Activated T-cell treated with anti-CD3 and anti-CD28 coated beads for 48 hours (primary cell): ENCODE data around the gene RBKS.
"Not testable (repeated sequence)": the region's sequence is repeated elsewhere in the genome, so short reads cannot be mapped to it uniquely, and the experiment has no call there.

ENCODE experiments used
- DNase-seq: peaks from one replicate; pipeline ENCODE4 v3.0.0-alpha.2; 2020; ENCODE audit warnings: low read depth

The RBKS gene

DNA sequence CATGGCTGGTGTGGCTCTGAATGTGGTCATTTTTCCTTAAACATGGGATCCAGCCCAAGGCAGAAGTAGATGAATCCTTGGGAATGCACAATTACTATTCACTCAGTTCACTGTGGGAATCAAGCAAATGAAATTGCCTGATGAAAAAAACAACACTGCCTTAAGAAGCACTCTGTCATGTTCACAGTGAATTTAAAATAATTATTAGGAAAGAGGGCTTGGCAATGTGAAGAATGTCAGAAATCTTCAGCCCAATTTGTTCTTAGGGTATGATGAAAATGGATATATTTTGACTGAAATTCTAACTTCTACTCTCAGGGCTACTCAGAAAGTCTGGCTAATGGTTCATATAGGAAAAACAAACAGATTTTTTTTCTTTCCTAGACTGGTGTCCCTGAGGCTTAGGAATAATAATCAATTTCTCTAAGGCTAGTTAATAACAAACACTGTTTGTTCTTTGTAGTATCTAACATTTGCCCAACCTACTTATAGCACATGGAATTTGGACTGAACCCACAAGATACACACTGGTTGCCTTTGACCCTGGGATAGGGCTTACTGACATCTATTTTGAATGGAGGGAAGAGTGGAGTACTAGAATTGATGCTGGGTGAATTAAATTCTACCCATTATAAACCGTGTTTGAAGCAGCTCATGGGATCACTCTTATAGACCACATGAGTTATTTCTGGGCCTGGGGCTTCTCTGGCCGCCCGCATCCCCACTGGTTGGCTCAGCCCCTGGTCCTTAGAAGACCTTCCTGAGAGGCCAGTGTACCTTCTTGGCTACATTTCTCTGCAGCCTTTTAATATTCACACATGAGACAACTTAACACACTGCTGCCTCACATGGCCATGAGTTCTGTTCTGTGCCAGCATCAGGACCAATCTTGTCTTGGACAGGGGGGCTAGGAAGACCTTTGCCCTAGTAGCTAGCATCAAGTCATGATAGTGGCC, 127.0 kb downstream of the RBKS start:
- DNase-seq: no peak

DNA sequence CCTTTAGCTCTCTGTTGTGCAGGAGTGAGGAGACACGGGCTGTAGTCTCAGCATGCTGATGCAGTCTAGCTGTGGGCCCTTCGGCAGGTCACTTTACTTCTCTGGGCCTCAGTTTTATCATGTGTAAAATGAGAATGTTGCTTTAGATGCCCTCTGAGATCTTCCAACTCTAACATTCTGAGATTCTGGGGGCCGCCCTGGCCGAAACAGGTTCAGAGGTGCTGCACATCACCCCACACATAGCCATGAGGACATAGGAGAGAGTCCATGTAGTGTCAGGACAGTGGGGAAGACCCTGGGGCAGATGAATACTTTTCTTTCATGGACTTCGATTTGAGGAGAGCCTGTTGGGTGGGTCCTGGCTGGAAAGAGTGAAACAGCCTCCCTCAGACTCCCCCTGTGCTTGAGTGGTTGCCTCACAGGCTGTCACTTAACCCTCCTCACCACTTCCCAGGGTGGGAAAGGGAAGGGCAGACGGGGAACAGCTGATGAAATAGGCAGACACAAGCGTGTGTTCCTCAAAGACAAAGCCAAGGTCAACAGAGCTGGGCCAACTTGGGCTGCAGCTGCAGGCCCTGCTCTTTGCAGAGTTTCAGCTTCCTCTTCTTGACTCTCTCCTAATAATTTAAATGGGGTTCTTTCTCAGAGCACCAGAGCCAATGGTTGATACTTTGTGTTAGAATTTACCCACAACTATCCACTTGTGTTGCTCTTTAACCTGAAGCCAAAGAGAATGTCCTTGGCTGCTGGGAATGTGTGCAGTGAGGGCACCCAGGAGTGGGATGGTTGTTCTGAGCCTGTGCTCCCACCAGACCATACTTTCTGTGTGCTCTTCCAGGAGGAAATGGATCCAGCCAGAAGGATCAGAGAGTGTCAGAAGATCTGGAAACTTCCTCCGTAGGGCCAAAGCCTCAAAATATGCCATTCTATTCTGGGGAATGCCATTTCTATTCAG, 133.4 kb downstream of the RBKS start:
- no peak for DNase-seq

DNA sequence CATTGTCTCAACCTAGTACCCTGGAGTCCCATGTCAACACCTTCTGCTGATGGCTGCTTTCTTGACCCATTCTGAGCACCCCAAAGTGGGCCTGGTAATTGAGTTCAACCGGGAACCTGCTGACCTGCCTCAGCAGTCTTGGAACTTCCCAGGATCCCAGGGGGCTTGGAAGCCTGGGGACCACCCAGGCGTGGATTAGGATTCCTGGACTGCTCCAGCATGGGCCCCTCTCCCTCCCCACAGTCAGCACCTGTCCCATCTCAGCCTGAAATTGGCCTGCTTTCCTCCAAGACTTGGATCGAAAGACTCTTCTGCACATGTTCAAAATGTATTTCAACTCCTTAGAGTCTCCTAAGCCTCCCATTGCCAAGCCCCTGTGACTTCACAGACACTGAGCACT, 134.1 kb downstream of the RBKS start:
- DNase-seq: no peak

DNA sequence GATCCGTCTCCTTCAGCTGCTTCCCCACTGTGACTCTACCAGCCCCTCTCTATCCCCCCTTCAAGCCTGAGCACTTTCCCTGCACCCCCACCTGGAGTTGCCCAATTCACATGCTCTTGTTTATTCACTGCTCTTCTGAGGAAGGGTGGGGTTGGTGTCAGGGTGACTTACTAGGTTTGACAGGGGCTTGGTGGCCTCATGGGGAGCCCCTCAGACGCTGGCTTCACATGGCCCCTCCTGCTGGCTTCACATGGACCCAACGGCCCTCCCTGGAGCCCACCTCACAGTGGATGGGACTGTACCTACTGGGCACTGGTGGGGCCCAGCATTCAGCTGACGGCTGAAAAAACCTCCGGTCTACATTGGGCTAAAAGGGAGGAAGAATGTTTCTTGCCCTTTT, 135.4 kb downstream of the RBKS start:
- no peak for DNase-seq

DNA sequence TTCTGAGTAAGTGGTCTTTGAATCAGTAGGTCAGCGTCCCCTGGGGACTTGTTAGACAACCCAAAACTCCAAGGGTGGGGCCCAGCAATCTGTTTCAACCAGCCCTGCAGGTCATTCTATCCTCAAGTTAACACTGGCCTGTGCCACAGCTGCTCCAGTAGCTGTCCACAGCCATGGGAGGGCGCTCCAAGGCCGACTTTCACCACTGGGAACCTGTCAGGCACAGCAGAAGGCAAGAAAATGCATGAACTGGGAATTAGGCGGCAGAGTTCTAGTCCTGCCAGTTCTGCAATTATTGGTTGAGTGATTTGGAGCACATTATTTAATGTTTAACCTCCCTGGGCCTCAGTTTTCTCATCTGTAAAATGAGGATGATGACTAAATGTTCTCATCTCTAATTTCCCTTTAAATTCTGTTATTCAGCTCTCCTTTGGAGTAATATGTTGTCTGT, 136.0 kb downstream of the RBKS start:
- peak; percentile 74 for DNase-seq

DNA sequence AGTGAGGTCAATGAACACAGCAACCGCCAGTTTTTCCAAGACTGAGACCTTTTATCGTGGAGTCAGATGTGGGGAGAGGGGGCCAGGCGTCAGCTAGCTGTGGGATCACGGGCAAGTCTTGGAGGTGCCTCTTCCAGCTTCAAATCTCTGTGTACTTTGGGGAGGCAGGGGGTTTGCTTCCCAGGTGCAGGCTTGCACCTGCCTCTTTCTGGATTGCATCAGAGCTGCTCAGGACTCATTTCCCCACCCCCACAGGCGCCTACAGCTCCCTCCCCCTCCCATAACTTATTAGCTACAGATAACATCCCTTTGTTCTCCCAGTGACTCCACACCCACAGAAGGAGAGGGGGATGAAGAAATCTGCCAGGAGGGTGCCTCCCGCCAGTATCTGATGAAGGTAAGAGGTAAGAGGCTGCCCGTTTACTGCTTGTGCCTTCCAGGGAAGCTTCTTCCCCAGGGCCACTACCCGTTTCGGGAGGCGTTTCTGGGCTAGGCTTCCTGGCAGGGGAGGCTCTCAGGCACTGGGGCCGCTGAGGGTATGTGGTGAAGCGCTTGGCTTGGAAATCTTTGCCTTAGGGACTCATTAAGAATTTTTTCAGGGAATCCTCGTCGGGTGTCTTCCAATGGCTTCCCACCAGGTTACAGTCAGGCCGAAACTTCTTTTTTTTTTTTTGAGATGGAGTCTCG, 137.5 kb downstream of the RBKS start:
- no peak for DNase-seq

DNA sequence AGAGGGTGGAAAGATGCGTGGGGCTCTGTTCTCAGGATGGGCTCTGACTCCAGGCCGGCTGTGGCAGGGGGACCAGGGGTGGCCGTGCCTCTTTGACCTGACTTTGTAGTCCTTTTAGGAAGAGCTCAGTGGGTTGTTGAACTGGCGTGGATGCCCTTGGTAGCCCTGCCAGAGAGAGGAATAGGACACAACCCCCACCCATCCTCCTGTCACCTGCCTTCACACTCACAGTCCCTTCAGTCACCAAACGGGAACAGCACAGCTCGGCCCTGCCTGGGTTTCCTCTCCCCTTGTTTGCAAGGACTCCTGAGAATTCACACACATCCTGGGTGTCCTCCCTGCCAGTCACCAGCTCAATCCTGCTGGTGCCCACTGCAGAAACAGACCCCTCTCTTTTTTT, 138.8 kb downstream of the RBKS start:
- no peak for DNase-seq

DNA sequence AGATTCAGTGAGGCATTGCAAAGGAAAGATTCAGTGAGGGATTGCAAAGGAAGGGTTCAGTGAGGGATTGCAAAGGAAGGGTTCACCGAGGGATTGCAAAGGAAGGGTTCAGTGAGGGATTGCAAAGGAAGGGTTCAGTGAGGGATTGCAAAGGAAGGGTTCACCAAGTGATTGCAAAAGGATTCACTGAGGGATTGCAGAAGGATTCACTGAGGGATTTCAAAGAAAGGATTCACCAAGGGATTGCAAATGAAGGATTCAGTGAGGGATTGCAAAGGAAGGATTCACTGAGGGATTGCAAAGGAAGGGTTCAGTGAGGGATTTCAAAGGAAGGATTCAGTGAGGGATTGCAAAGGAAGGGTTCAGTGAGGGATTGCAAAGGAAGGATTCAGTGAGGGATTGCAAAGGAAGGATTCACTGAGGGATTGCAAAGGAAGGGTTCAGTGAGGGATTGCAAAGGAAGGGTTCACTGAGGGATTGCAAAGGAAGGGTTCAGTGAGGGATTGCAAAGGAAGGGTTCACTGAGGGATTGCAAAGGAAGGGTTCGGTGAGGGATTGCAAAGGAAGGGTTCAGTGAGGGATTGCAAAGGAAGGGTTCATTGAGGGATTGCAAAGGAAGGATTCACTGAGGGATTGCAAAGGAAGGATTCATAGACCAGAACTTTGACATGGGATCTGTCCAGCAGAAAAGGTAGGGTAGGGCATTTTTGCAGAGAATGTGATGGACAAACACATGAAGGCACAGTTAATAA, 141.2 kb downstream of the RBKS start:
- DNase-seq: not testable (repeated sequence)

DNA sequence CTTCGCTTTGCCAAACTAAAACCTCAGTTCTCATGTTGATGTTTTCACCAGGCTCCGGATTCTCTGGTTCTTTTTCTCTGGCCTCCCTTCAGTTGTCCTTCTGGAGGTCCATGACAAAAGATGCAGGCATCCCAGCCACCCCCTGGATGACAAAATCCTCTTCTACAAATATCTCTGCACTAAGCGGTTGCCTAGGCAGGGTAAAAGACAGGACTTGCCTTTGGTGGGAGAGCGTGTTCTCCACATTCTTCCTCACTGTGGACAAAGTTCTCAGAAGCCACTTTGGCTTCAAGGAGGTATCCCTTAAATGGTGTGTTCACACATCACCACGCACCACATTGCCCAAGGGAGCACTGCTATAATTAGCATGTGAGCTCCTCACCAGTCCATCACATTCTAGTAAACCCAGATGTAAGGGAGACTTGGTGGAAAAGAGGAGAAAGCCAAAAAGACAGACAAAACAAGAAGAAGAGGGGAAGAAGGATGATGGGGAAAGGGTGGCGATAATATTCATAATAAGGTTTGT, 142.3 kb downstream of the RBKS start:
- no peak for DNase-seq

DNA sequence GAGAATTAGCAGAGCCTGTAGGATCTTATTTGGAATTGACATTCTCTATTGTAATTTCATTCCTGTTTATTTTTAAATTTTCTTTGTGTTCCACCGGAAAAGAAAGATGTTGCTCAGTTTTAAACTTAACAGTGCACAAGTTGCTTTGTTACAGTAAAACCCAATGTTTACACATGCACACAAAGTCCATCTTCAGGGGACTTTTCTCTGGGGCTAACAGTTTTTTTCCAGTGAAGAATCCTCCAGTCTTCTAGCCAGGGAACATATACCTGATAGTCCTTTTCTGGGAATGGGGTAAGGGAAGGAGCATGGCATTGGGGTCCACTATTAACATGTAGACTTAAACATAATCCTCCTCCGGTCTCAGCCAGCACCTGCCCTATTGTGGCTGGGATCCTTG, 143.9 kb downstream of the RBKS start:
- DNase-seq: no peak

DNA sequence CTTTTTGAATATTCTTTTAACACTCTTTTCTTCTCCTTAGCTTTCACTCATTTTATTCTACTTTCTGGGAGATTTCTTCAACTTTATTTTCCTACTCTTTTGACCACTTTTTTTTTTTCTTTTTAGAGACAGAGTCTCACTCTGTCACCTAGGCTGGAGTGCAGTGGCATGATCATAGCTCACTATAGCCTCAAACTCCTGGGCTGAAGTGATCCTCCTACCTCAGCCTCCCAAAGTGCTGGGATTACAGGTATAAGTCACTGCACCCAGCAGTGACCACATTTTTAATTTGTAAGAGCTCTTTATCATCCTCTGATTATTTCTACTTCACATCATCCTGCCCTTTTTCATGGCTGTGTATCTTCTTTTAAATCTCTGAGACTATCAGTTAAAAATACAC, 144.7 kb downstream of the RBKS start:
- DNase-seq: not testable (repeated sequence)

DNA sequence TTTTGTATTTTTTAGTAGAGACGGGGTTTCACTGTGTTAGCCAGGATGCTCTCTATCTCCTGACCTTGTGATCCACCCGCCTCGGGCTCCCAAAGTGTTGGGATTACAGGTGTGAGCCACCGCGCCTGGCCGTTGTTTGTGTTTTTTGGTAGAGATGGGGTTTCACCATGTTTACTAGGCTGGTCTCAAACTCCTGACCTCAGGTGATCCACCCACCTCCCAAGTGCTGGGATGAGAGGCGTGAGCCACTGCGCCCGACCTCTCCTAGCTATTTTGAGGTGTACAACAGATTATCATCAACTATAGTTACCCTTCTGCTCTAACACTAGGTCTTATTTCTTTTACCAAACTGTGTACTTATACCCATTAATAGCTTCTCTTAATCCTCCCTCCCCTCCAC, 147.6 kb downstream of the RBKS start:
- DNase-seq: no peak

DNA sequence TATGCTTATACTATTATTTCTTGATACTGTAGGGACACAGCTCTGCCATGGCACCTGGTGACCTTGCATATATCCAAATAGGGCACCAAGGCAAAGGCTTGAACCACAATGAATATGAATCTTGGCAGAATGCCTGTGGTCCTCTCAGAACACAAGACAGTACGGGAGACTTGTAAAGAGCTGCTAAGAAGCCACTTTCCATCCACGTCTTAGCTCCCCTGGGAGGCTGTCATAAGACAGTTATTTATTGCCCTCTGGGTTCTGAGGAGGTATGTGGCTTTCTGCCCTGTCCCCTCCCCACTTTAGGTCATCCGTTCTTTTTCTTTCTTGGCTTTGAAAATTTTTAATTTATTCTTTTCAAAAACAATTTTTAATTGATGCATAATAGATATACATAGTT, 148.5 kb downstream of the RBKS start:
- no peak for DNase-seq

DNA sequence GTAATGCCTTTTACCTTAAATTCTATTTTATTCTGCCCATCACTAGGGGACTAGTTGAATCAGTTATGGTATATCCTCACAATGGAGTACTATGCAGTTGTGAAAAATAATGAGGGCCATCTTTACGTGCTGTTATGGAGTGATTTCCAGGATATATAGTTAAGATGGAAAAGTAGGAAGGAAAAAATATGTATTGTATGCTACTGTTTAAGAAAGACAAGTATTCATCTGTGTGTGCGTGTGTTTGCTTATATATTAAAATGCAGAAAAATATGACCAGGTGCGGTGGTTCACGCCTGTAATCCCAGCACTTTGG, 151.2 kb downstream of the RBKS start:
- no peak for DNase-seq

DNA sequence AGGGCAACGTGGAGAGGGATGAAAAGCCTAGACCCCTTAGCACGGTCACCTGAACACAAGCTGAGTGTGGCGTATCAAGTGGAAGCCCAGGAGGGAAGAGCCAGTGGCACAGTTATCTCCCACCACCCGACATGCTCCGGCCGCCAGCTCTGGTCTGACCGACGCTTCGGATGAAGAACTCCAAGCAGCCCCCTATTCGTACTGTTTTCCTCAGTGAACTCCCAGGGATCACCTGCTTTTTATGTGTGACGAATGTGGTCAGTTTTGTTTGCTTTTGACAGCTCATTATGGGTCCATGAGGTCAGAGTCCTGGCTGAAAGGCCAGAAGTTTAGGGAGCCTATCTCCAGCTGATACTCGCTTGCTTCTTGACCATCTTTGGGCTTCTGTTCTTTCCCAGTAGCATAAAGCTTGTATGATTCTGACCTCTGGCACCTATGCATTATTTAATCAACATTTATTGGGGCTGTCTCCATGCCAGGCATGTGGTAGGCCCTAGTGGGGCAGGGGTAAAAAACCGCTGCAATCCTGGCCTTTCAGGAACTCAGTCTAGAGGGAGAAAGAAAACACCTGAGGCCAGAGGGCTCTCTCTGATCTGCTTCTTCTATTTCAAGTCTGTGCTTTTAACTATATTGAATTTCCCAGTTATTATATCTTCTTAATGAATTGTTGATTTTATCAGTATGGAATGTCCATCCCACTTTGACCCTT, 151.7 kb downstream of the RBKS start:
- DNase-seq: no peak

DNA sequence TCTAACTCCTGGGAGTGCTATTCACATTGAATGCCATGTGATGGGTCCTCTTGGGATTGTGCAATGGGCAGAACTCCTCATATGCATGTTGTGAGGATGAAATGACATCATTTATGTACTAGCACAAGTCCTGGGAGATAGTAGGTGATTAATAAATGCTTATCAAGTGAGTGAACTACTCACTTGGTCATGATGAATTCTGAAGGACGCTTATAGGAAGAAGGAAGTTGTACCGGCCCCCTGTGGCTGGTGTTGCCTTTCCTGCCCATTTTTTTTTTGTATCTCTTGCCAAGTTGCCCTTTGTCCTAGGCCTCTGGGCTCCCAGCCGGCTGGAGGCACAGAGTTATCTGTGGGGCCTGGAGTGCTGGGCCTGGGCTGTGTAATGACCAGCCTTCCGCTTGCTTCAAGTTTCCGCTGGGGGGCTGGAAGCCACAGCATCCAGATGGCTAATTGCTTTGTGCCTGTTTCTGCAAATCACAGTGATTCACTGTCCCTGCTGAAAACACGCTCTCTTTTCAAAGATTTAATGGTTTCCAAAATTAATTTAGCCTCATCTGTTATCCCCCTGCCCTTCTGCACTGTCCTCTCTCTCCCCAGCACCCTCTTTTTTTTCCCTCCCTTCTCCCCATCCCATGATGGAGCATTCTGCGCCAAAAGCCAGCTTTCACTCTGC, 152.4 kb downstream of the RBKS start:
- no peak for DNase-seq

DNA sequence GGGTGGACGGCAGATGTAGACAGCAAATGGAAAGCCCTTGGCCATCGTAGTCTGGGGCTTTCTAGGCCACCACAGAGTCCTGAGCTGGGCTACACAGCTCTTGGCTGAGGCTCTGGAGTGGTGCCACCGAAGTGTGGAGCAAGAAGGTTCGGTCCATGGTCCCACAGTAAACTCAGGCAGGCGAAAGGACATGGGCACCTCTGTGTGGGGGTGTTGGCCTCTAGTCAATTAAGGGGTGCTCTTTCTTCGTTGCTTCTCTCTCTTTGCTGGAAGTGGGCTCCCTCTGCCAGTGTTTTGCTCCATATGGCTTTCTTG, 153.3 kb downstream of the RBKS start:
- DNase-seq: no peak

DNA sequence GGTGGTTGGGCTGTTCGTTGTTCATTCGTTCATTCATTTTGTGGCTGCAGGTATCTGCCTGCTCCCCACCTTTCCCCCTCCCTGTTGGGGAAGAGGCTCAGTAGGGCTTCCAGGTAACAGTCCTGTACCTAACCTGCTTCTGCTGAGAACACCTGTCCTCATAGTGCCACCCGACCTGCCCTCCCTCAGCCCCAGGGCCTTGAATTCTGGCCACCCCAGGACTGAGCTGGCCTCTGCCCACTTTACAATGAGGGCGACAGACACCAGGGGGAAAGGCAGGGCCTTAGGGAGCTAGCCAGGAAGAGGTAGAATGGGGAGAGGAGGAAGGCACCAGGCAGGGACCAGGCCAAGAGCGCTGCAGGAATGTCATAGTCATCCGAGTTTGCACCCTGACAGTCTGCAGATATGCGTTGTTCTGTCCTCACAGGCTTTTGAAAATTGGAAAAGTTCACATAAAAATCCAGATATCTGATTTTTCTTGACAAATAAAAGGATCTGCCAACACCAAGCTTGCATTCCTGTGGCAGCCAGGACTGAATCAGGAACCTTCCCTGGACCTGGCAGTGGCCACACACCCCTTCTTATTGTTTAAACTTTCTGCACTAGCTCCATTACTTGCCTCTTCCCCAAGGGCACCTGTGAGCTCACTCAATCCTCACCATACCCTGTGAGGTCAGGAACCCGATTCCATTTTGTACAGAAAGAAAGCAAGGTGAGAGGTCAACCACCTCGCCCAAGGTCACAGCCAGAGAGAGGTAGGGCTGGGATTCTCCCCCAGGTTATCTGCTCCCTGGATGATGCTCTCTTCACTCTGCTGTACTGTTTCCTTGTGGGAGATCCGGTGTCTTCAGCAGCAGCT, 153.9 kb downstream of the RBKS start:
- no peak for DNase-seq

DNA sequence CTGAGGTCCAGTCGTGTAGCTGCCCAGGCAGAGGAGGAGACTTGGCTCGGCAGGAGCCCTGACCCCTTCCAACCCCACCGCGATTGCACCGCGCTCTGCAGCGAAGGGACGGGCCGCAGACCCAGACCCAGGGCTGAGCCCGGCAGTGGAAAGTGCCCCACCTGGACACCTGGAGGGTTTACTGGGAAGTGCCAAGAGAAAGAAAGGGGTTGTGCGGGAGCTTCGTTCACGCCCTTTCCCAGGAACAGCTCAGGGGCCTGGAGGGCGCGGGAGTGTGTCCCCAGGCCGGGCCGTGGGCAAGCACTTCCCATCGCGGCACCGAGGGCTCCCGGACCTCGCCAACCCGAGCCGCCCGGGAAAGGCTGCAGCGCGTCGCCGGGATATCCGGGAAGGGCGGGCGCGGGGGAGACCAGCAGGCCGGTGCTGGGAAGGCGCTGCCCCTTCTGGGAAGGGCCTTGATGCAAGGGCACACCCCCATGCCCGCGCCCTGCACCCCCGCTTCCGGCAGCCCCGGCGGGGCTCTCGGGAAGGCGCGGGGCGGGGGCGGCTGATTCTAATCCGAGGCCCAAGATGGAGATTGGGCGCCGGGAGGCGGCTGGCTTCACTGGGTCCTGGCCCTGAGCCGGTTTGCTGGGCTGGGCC, 154.8 kb downstream of the RBKS start:
- peak; percentile 70 for DNase-seq
